B cell (primary cell): Measurements from ENCODE around the gene APH1B. TPM values are rescaled to one million over a fixed set of nuclear protein-coding genes. Genes with fewer than 3 reads are reported as not detected.

Experiments
- ATAC-seq: fragments of 200-7000 bp; cut with Tn5 transposase; one replicate; pipeline ENCODE4 v1.10.0; 2021; ENCODE audit warnings: low read depth, mild to moderate bottlenecking, moderate number of reproducible peaks, moderate library complexity
- CTCF ChIA-PET: fragments of 350-600 bp; sonication (Branson Sonifier 250); formaldehyde crosslinking; loops from one replicate; lab custom pipeline; 2021; ENCODE audit warnings: antibody characterized with exemption, inconsistent platforms; lab: Charles Lee
- POLR2A ChIA-PET: fragments of 350-600 bp; sonication (Branson Sonifier 250); formaldehyde crosslinking; loops from one replicate; lab custom pipeline; 2021; ENCODE audit warnings: antibody characterized with exemption; lab: Charles Lee
- DNase-seq: peaks from one replicate; pipeline ENCODE4 v3.0.0; 2013
- H2AFZ ChIP-seq: 2 replicates; pipeline ENCODE4 v1.6.1; 2012; ENCODE audit warnings: mild to moderate bottlenecking, low read depth, low read length; ENCODE audit not compliant: insufficient read depth, poor library complexity, severe bottlenecking
- H3K27ac ChIP-seq, 2 donors: 1 replicate in 1 of 2; 2 replicates in 1 of 2; pipeline ENCODE4 v1.5.1; 2012 to 2013; ENCODE audit warnings: low read length in 2 of 2, mild to moderate bottlenecking in 2 of 2, moderate library complexity in 1 of 2
- H3K27me3 ChIP-seq, 4 experiments: fragments of 200-600 bp in 1 of 4; sonication (generic) in 1 of 4; replicated peaks in 1 of 4; 1 replicate in 2 of 4; 2 replicates in 2 of 4; pipeline versions ENCODE4 v1.6.1 to v1.7.0; 2013 to 2016; ENCODE audit warnings: low read length in 3 of 4, mild to moderate bottlenecking in 2 of 4, mixed read lengths in 1 of 4, moderate library complexity in 1 of 4; ENCODE audit not compliant: insufficient read depth in 4 of 4, control insufficient read depth in 3 of 4; ENCODE audit errors: control extremely low read depth in 1 of 4
- H3K36me3 ChIP-seq, 2 experiments: replicated peaks in 1 of 2; 1 replicate in 1 of 2; 2 replicates in 1 of 2; pipeline versions ENCODE4 v1.6.1 to v1.7.1; 2013; ENCODE audit warnings: low read length in 1 of 2; ENCODE audit not compliant: insufficient read depth in 2 of 2, control insufficient read depth in 1 of 2; ENCODE audit errors: control extremely low read depth in 1 of 2, extremely low read depth in 1 of 2
- H3K4me1 ChIP-seq, 2 donors: fragments of 200-600 bp in 1 of 2; sonication (generic) in 1 of 2; 1 replicate in 1 of 2; 2 replicates in 1 of 2; pipeline versions ENCODE4 v1.5.1 to v1.6.1; 2013 to 2017; ENCODE audit warnings: low read length in 2 of 2; ENCODE audit not compliant: control insufficient read depth in 2 of 2, insufficient read depth in 2 of 2
- H3K4me2 ChIP-seq: replicated peaks from 2 replicates; pipeline ENCODE3; 2012; ENCODE audit warnings: mild to moderate bottlenecking, low read depth, low read length; ENCODE audit not compliant: poor library complexity, severe bottlenecking
- H3K4me3 ChIP-seq, 5 experiments: fragments of 200-600 bp in 1 of 5; sonication (generic) in 1 of 5; 1 replicate in 3 of 5; 2 replicates in 2 of 5; pipeline versions ENCODE4 v1.5.1 to v1.7.0; 2011 to 2016; ENCODE audit warnings: low read length in 4 of 5, mild to moderate bottlenecking in 4 of 5, low read depth in 2 of 5, control low read depth in 1 of 5, moderate library complexity in 1 of 5; ENCODE audit not compliant: insufficient read depth in 1 of 5; ENCODE audit errors: control extremely low read depth in 1 of 5, extremely low read depth in 1 of 5
- H3K79me2 ChIP-seq: fragments of 200-600 bp; sonication (generic); one replicate; pipeline ENCODE4 v1.6.0; 2016; ENCODE audit warnings: low read length; ENCODE audit not compliant: control insufficient read depth, insufficient read depth
- H3K9ac ChIP-seq: fragments of 200-600 bp; sonication (generic); 2 replicates; pipeline ENCODE4 v1.6.1; 2017; ENCODE audit warnings: mild to moderate bottlenecking, low read length, moderate library complexity
- H3K9me3 ChIP-seq, 3 donors: one replicate each; pipeline versions ENCODE4 v1.6.1 to v1.7.1; 2013; ENCODE audit warnings: low read length in 2 of 3; ENCODE audit not compliant: control insufficient read depth in 2 of 3, insufficient read depth in 1 of 3; ENCODE audit errors: control extremely low read depth in 1 of 3
- H4K20me1 ChIP-seq: 2 replicates; pipeline ENCODE4 v1.6.0; 2012; ENCODE audit warnings: mild to moderate bottlenecking, low read length; ENCODE audit not compliant: insufficient read depth, control insufficient read depth, poor library complexity, severe bottlenecking
- H3K27ac Mint-ChIP-seq: one replicate; pipeline ENCODE4 v1.8.0; 2021; ENCODE audit warnings: mixed read lengths
- H3K27me3 Mint-ChIP-seq: one replicate; pipeline ENCODE4 v1.8.0; 2021; ENCODE audit warnings: mixed read lengths
- H3K4me1 Mint-ChIP-seq: one replicate; pipeline ENCODE4 v1.8.0; 2021; ENCODE audit warnings: mixed read lengths
- H3K4me3 Mint-ChIP-seq: one replicate; pipeline ENCODE4 v1.8.0; 2021; ENCODE audit warnings: mixed read lengths
- H3K9me3 Mint-ChIP-seq: one replicate; pipeline ENCODE4 v1.8.0; 2022; ENCODE audit warnings: mixed read lengths; ENCODE audit not compliant: insufficient read depth
- EZH2 ChIP-seq: IDR thresholded peaks from 2 replicates; pipeline ENCODE4 v1.6.1; 2012; ENCODE audit warnings: borderline replicate concordance, low read depth, mild to moderate bottlenecking, moderate library complexity, low read length; ENCODE audit not compliant: insufficient read depth, poor library complexity, severe bottlenecking
- WGBS: methylation state at CpG from one replicate; pipeline ENCODE4 v1.1.5; 2013; ENCODE audit warnings: missing lambda C conversion rate; ENCODE audit not compliant: insufficient coverage; 5-methylcytosine and 5-hydroxymethylcytosine counted together
- intact Hi-C: fragments of 100-400 bp; cut with micrococcal nuclease; formaldehyde crosslinking; loops from one replicate; pipeline ENCODE4 v1.10.0; 2022
- polyA plus RNA-seq: library from polyadenylated mRNA; depleted of rRNA; stranded (reverse); fragments of >200 nt; gene quantifications from 2 replicates; pipeline ENCODE4 v1.2.3, GENCODE V29; 2012
- total RNA-seq, 2 donors: library from RNA; stranded (reverse); fragments of 120-200 nt in 1 of 2; gene quantifications; 1 replicate in 1 of 2; 2 replicates in 1 of 2; pipeline versions ENCODE4 v1.2.3 to v1.2.4, GENCODE V29; 2013 to 2022
- TF ChIP-seq, protein P1 (sequence below): fragments of 200-600 bp; IDR thresholded peaks from one replicate; pipeline ENCODE4 v1.8.0; 2022; ENCODE audit warnings: antibody characterized with exemption, mild to moderate bottlenecking

The APH1B gene
- total and polyA plus RNA-seq, 2 donors (not counting 1 experiment from before 2014, with no cell fraction given) = 7.6 to 45.2 TPM

GRCh38 chr15:63231706-63232105 is 45.7 kb upstream of the APH1B start:
- no peak for TF ChIP-seq EZH2
- TF ChIP-seq, protein P1, sequence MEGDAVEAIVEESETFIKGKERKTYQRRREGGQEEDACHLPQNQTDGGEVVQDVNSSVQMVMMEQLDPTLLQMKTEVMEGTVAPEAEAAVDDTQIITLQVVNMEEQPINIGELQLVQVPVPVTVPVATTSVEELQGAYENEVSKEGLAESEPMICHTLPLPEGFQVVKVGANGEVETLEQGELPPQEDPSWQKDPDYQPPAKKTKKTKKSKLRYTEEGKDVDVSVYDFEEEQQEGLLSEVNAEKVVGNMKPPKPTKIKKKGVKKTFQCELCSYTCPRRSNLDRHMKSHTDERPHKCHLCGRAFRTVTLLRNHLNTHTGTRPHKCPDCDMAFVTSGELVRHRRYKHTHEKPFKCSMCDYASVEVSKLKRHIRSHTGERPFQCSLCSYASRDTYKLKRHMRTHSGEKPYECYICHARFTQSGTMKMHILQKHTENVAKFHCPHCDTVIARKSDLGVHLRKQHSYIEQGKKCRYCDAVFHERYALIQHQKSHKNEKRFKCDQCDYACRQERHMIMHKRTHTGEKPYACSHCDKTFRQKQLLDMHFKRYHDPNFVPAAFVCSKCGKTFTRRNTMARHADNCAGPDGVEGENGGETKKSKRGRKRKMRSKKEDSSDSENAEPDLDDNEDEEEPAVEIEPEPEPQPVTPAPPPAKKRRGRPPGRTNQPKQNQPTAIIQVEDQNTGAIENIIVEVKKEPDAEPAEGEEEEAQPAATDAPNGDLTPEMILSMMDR = no peak
- H3K9me3 ChIP-seq = no peaks in the 10 kb centered on the region
- Mint-ChIP-seq H3K4me1 (peaks cover 54% of the 10 kb centered on the region), H3K9me3 (no peaks in the 10 kb centered on the region), H3K27ac (peak overlapping the region; percentile 65), H3K4me3 (no peak overlapping the region), H3K27me3 (no peaks in the 10 kb centered on the region)
- peaks cover 0 to 14% of the 10 kb centered on the region in 2 experiments for H3K36me3 ChIP-seq
- H3K9ac ChIP-seq = no peak overlapping the region
- peaks cover 69% of the 10 kb centered on the region for H4K20me1 ChIP-seq
- no peak overlapping the region for H3K4me3 ChIP-seq
- no CpG with 5 or more reads among the region's 1 CpG for WGBS
- H3K27ac ChIP-seq = peak overlapping the region; percentile 8 to 68
- DNase-seq (no peak), ATAC-seq (no peak)
- POLR2A ChIA-PET = no interaction called here
- peaks cover 92% of the 10 kb centered on the region for H3K79me2 ChIP-seq
- no peak overlapping the region for H3K4me2 ChIP-seq
- intact Hi-C loops = loop anchor here (2.0 kb wide), 1 partner anchor 17 kb away; no protein-coding TSS in a partner anchor
- H2AFZ ChIP-seq = no peak overlapping the region
- H3K27me3 ChIP-seq = no peaks in the 10 kb centered on the region
- peaks cover 24 to 34% of the 10 kb centered on the region in 2 donors for H3K4me1 ChIP-seq
- CTCF ChIA-PET = interaction anchor here (0.7 to 1.7 kb wide), 3 partner anchors 67 to 76 kb away, joined by 3 to 5 read pairs (median 4); partner anchors contain the start of gene RPS27L

- Histone ChIP-seq H2AFZ (no peak overlapping the region), H4K20me1 (peaks cover 70% of the 10 kb centered on the region), H3K4me2 (peak overlapping the region; percentile 49), H3K4me1 (peaks cover 27 to 39% of the 10 kb centered on the region in 2 donors), H3K27ac (peak overlapping the region in 1 of 2 donors; percentile 68), H3K27me3 (no peaks in the 10 kb centered on the region), H3K9ac (no peak overlapping the region), H3K79me2 (peaks cover 92% of the 10 kb centered on the region), H3K9me3 (no peaks in the 10 kb centered on the region), H3K4me3 (peak overlapping the region in 1 of 5 experiments; percentile 16), H3K36me3 (peaks cover 0 to 10% of the 10 kb centered on the region in 2 experiments)
- H3K27ac Mint-ChIP-seq = peak overlapping the region; percentile 57
- H3K4me1 Mint-ChIP-seq = peaks cover 57% of the 10 kb centered on the region
- ATAC-seq (no peak), DNase-seq (no peak)
- H3K4me3 Mint-ChIP-seq = peak overlapping the region; percentile 42
- WGBS = no CpG with 5 or more reads among the region's 4 CpGs
- TF ChIP-seq, protein P1 = no peak
- no peak for TF ChIP-seq EZH2
- ChIA-PET POLR2A (interaction anchor here (0.6 to 0.8 kb wide), 2 partner anchors 13 to 1299 kb away, joined by 3 to 4 read pairs; no protein-coding TSS in a partner anchor), CTCF (interaction anchor here (0.9 to 1.7 kb wide), 4 partner anchors 16 to 75 kb away, joined by 3 to 7 read pairs (median 5); partner anchors contain the start of gene RPS27L)
- H3K27me3 Mint-ChIP-seq = no peaks in the 10 kb centered on the region
- peaks cover 4% of the 10 kb centered on the region for H3K9me3 Mint-ChIP-seq
- intact Hi-C loops = loop anchor here (2.0 kb wide), 1 partner anchor 18 kb away; no protein-coding TSS in a partner anchor
Observed at GRCh38 chr15:63232405-63232804, 45.0 kb upstream of the APH1B start.
